Renal cortex interstitium (tissue), 11 donors: ENCODE measurements around the gene HK1. TPM values are rescaled to one million over a fixed set of nuclear protein-coding genes. Genes with fewer than 3 reads are reported as not detected.
A peak's percentile ranks its signal among the peaks of the same experiment; 100 is the strongest.

Experiments
- DNase-seq, 11 donors: peaks; one replicate each; pipeline ENCODE4 v3.0.0-alpha.2; 2013; ENCODE audit warnings: low read depth in 9 of 11, low spot score in 4 of 11; ENCODE audit errors: extremely low read depth in 1 of 11
- polyA plus RNA-seq, 3 donors: library from polyadenylated mRNA; unstranded; fragments of 120-200 nt; gene quantifications; one replicate each; pipeline ENCODE4 v1.2.1, GENCODE V29; 2013; ENCODE audit not compliant: insufficient read length in 3 of 3

Gene HK1
- polyA plus RNA-seq, 3 donors: 49.7 to 58.3 (median 53.4) TPM

DNA sequence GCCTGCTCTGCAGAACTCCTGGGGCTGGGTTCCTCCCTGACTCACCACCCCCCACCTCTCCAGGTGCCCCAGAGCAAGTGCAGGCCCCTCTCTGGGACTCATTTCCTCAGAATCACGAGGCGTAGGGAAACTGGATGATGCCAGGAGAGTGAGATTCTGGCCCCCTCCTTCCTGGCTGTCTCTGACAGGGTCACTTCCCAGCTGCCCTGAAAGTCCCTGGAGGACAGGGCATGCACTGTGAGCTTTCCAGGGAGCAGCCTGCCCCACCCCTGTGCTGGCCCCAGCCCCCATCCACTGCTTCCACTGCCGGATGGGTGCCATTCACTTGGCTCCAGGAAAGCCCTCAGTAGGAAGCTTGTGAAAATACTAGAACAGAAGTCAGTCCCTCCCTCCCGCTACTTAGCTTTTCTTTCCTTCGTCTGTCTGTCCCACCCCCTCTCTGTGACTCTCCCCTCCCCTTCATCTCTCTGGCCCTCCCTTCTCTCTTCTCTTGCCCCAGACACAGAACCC, 128.1 kb downstream of the HK1 start:
- DNase-seq: no peak

DNA sequence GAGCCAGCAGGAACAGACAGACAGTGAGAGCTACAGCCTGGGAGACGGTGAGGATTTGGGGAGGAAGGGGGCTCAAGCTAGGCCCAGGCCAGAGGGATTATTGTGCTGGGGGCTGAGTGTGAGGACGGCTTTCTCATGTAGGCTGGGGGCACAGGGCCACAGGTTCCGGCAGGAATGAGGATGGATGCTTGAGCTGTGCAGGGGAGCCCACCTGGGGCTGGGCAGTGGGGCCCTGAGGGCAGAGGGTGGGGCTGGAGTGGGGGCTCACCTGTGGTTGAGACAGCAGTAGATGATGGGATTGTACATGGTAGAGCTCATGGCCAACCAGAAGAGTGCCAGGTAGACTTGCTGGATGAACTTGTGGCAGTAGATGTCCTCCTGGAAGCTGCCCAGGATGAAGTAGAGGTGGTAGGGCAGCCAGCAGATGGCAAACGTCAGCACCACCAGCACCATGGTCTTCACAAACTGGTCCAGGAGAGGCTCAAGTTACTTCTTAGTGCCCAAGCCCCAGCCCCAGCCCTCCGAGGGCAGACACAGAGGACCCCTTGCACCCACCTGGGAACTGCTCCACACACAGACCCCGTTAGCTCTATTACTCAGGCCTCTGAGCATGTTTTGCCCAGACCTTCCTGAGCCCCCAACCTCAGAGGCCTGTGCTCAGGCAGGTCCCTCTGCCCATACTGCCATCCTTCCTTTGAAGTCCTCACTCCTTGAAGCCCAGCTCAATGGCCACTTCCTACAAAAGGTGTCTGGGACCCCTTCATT, 128.7 kb downstream of the HK1 start:
- no peak for DNase-seq

GRCh38 chr10:69407621-69408301, 129.5 kb downstream of the HK1 start:
- DNase-seq: no peak

GRCh38 chr10:69408318-69409175, 130.3 kb downstream of the HK1 start:
- DNase-seq: peak; percentile 77 to 90 (median 86)

DNA sequence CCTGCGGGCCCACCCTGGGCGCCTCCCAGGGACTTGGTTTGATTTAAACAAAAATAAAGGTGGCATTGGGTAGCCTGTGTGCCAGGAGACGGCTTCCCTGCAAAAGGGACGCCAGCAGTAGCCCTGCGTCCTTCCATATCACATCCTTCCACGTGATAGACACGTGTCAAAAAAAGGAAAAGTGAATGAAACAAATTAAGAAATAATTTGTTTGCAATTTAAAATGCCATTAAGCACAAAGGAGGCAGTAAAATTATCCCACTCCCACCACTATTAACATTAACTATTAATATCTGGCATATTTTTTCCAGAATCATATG, 130.8 kb downstream of the HK1 start:
- no peak for DNase-seq

DNA sequence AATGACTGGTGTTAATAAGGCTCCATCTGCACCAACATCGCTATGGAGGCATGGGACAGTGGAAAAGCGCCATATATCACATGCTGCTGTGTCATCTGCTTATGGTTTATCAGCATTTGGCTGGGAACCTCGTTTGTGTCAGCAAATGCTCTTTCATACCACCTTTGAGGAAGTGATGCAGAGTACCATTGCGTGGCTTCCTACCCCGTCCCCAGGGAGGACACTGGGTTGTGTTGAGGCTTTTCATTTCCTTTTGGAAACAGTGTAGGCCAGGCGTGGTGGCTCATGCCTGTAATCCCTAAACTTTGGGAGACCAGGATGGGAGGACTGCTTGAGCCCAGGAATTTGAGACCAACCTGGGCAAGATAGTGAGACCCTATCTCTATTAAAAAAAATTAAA, 131.7 kb downstream of the HK1 start:
- DNase-seq: no peak

DNA sequence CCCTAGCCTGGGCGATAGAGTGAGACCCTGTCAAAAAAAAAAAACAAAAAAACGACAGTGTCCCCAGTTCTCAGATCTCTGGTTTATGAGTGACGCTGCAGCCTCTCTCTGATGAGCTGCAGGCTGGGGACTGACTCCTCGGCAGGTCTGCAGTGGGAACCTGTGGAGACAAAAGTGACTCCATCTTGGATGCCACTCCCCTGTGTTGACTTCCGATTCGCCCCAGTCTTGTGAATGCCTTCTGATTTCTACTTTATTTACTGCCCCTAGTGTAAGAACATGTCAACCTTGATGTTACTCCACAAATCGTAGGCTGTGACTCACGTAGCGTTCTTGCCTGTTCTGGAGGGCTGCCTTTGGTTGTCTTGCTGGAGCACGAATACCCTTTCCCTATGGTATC, 132.2 kb downstream of the HK1 start:
- no peak for DNase-seq

DNA sequence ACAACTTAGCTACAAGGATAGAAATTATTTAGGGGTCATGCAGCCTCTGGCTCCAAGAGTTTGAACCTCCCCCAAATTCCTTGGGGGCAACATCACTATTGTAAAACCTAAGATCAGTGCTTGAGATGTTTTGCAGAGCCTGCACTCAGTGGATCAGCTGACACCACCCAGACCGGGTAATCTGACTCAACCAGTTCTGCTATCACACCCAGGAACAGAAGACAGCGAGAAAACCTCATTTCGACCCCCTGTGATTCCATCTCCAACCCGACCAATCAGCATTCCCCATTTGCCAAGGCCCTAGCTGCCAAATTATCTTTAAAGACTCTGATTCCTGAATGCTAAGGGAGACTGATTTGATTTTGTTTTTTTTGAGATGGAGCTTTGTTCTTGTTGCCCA, 133.2 kb downstream of the HK1 start:
- DNase-seq: no peak

- no peak for DNase-seq
Measured at GRCh38 chr10:69412232-69412790, 134.0 kb downstream of the HK1 start.

- peak in 3 of 11 donors; percentile 40 to 49 (median 43) for DNase-seq
Measured at GRCh38 chr10:69413221-69413865, 135.0 kb downstream of the HK1 start.

GRCh38 chr10:69414036-69415018, 136.0 kb downstream of the HK1 start:
- DNase-seq: no peak

GRCh38 chr10:69415049-69415448, 136.8 kb downstream of the HK1 start:
- no peak for DNase-seq

DNA sequence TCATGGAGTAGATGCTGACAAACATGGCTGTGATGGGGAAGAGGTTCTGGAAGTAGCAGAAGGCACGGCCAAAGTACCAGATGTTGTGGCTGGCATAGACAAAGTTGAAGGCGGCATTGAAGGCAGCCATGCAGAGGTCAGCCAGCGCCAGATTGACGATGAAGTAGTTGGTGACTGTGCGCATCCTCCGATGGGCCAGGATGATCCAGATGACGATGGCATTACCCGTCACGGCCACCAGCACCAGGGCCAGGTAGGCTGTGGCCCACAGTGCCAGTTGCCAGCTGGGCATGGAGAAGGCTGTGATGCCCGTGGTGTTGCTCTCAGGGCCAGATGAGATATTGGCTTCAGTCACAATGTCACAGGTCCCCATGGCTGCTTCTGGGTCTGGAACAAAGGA, 137.7 kb downstream of the HK1 start:
- no peak for DNase-seq

- no peak for DNase-seq
Measured at GRCh38 chr10:69416695-69417094, 138.4 kb downstream of the HK1 start, which contains the start of gene TACR2. TACR2 (minus strand) TSS chr10:69416918; CDS start chr10:69416323, 595 bp downstream.

- DNase-seq: no peak
Measured at GRCh38 chr10:69417542-69417941, 139.2 kb downstream of the HK1 start.

DNA sequence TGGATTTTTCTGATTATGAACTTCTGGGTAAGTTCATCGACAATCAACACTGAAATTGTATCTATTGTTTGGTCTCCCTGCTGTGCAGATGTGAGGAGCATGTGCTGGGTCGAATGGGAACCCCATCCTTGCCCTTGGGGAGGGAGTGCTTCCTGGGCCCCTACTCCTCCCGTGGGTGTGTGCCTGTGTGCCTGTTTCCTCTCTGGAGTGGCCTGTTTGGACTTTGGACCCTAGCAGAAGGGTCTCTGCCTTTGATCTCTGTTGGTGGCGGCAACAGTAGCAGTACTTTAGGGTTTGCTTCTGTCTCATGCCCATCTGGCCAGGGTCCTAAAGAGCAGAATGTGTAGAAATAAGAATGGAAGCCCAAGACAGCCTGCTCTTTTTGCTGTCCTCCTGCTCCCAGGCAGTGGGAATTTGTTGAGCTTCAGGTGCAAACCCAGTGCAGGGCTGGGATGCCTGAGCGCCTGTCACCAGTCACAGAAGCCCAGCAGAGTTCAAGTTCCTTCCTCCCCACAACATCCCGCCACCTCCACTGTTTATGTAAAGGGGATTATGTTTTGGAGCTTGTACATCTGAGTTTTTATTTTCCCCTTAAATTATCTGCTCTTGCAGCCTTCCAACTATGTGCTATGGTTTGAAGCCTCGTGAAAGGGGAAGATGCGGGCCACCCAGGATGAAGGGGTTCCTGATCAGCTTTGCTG, 139.9 kb downstream of the HK1 start:
- DNase-seq: no peak

DNA sequence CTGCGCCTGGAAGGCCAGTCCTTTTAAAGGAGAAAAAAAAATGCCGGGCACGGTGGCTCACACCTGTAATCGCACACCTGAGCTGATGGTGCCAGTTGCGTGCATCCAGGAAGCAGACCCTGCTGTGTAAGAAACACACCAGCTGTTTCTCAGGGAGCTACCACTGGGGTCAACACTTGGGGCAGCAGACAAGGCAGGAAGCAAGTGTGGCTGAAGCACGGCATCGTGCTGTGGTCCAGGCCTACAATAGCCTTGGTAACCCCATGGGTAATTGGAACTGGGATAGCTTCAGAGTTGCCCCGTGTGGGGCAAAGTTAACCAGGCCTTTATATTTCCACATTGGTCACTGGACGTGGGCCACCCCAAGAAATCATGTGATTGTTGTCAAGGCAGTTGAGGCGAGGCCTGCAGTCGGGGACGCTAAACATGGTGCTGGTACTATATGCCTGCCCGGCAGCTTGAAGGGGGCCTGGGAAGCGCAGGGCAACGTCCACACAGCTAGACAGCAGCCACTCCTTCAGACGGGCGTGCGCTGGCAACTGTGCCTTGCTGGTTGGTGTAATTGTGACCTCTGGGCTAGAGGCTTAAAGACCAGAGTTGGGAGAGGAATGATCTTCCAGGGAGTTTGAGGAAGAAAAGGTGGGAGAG, 140.9 kb downstream of the HK1 start:
- no peak for DNase-seq
